LoVo (cell line): Measurements from ENCODE around the gene CLNS1A.
"Not testable (repeated sequence)": the region's sequence is repeated elsewhere in the genome, so short reads cannot be mapped to it uniquely, and the experiment has no call there.

Experiments
- DNase-seq: peaks from one replicate; pipeline ENCODE4 v3.0.0-alpha.2; 2016; ENCODE audit warnings: low spot score

The CLNS1A gene

GRCh38 chr11:77637345-77638165, at the start of gene CLNS1A:
Gene CLNS1A (minus strand): TSS chr11:77637794. CDS start chr11:77637714, 80 bp downstream.
- peak; percentile 90 for DNase-seq

- no peak for DNase-seq
Measured at GRCh38 chr11:77687088-77687487, 49.5 kb upstream of the CLNS1A start.

GRCh38 chr11:77677138-77677537, 39.5 kb upstream of the CLNS1A start:
- DNase-seq: no peak

GRCh38 chr11:77672264-77672663, 34.7 kb upstream of the CLNS1A start:
- peak; percentile 32 for DNase-seq

- DNase-seq: no peak
Measured at GRCh38 chr11:77669848-77670511, 32.4 kb upstream of the CLNS1A start.

- no peak for DNase-seq
Measured at GRCh38 chr11:77668760-77669159, 31.2 kb upstream of the CLNS1A start.

- no peak for DNase-seq
Measured at GRCh38 chr11:77665240-77665965, 27.8 kb upstream of the CLNS1A start.

- no peak for DNase-seq
Measured at GRCh38 chr11:77661670-77662069, 24.1 kb upstream of the CLNS1A start.

GRCh38 chr11:77660947-77661346, 23.4 kb upstream of the CLNS1A start:
- no peak for DNase-seq

- DNase-seq: no peak
Measured at GRCh38 chr11:77658213-77659013, 20.8 kb upstream of the CLNS1A start.

- DNase-seq: no peak
Measured at GRCh38 chr11:77656362-77656761, 18.8 kb upstream of the CLNS1A start.

- no peak for DNase-seq
Measured at GRCh38 chr11:77654770-77655434, 17.3 kb upstream of the CLNS1A start.

- DNase-seq: no peak
Measured at GRCh38 chr11:77650123-77650522, 12.5 kb upstream of the CLNS1A start.

- DNase-seq: no peak
Measured at GRCh38 chr11:77647654-77648305, 10.2 kb upstream of the CLNS1A start.

GRCh38 chr11:77644887-77645286, 7.3 kb upstream of the CLNS1A start:
- DNase-seq: no peak

- DNase-seq: no peak
Measured at GRCh38 chr11:77642228-77642627, 4.6 kb upstream of the CLNS1A start.

GRCh38 chr11:77636731-77637344, 756 bp downstream of the CLNS1A start:
- no peak for DNase-seq

- DNase-seq: not testable (repeated sequence)
Measured at GRCh38 chr11:77633926-77634325, 3.7 kb downstream of the CLNS1A start.

- DNase-seq: no peak
Measured at GRCh38 chr11:77630157-77630710, 7.4 kb downstream of the CLNS1A start.

- peak; percentile 56 for DNase-seq
Measured at GRCh38 chr11:77619576-77620198, 17.9 kb downstream of the CLNS1A start.
